Ovary (tissue), 3 donors: ENCODE results near the gene DOK3.

Source experiments
- CTCF ChIP-seq, 3 donors: fragments of 450-650 bp in 2 of 3; fragments of 200-600 bp in 1 of 3; IDR thresholded peaks; one replicate each; pipeline versions ENCODE4 v1.5.1 to v1.8.0; 2016 to 2022; ENCODE audit warnings: antibody characterized with exemption in 3 of 3, mild to moderate bottlenecking in 1 of 3
- EP300 ChIP-seq: sonication (generic); formaldehyde crosslinking; IDR thresholded peaks from one replicate; pipeline ENCODE4 v1.6.1; 2017; ENCODE audit warnings: antibody characterized with exemption
- POLR2A ChIP-seq: fragments of 450-650 bp; IDR thresholded peaks from one replicate; pipeline ENCODE4 v1.6.1; 2017; ENCODE audit warnings: antibody characterized with exemption, mild to moderate bottlenecking, moderate library complexity
- donor health status: DM: no; HTN: no; CAD: no.

- TF ChIP-seq CTCF (IDR thresholded peaks at IDR 0.05), result no peak
- no peak for TF ChIP-seq EP300
- TF ChIP-seq POLR2A, result no peak
These were observed 6.7 kb downstream of the DOK3 start for GRCh38 chr5:177502886-177503285.
